ENCODE results near the gene TNFRSF12A.
A peak's percentile ranks its signal among the peaks of the same experiment; 100 is the strongest.

The TNFRSF12A gene

GRCh38 chr16:3026003-3026378 lies 5.8 kb downstream of the TNFRSF12A start:
- no peak for DNase-seq (ENCODE audit: low read depth)
- H3K4me3 ChIP-seq (ENCODE audit: low read depth, low read length): no peak overlapping the region
- no peak for TF ChIP-seq CTCF (conservative IDR thresholded peaks at IDR 0.05; ENCODE audit: low read depth, low read length)

GRCh38 chr16:3026609-3027488 lies 6.7 kb downstream of the TNFRSF12A start:
- DNase-seq (ENCODE audit: low read depth): no peak
- no peak overlapping the region for H3K4me3 ChIP-seq (ENCODE audit: low read depth, low read length)
- TF ChIP-seq CTCF (conservative IDR thresholded peaks at IDR 0.05; ENCODE audit: low read depth, low read length): no peak

DNA sequence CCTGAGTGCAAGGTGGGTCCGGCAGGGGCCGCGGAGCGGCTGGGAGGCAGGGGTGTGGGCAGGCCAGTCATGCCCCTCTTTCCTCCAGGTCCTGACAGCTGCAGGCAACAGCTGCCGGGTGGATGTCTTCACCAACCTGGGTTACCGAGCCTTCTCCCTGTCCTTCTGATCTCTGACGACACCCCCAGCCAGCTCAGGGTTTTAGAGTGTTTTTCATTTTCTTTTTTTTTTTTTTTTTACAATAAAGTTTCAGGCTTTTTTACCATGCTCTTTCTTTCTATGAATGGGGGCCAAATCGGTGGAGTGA lies 7.3 kb downstream of the TNFRSF12A start:
- no peak overlapping the region for H3K4me3 ChIP-seq (ENCODE audit: low read depth, low read length)
- TF ChIP-seq CTCF (conservative IDR thresholded peaks at IDR 0.05; ENCODE audit: low read depth, low read length): no peak
- no peak for DNase-seq (ENCODE audit: low read depth)

- peak; percentile 72 for TF ChIP-seq CTCF (conservative IDR thresholded peaks at IDR 0.05; ENCODE audit: low read depth, low read length)
- no peak overlapping the region for H3K4me3 ChIP-seq (ENCODE audit: low read depth, low read length)
- peak; percentile 81 for DNase-seq (ENCODE audit: low read depth)
Measured at GRCh38 chr16:3027983-3028715, 8.0 kb downstream of the TNFRSF12A start.

GRCh38 chr16:3028716-3029319 lies 8.7 kb downstream of the TNFRSF12A start:
- no peak for TF ChIP-seq CTCF (conservative IDR thresholded peaks at IDR 0.05; ENCODE audit: low read depth, low read length)
- no peak for DNase-seq (ENCODE audit: low read depth)
- H3K4me3 ChIP-seq (ENCODE audit: low read depth, low read length): no peak overlapping the region

DNA sequence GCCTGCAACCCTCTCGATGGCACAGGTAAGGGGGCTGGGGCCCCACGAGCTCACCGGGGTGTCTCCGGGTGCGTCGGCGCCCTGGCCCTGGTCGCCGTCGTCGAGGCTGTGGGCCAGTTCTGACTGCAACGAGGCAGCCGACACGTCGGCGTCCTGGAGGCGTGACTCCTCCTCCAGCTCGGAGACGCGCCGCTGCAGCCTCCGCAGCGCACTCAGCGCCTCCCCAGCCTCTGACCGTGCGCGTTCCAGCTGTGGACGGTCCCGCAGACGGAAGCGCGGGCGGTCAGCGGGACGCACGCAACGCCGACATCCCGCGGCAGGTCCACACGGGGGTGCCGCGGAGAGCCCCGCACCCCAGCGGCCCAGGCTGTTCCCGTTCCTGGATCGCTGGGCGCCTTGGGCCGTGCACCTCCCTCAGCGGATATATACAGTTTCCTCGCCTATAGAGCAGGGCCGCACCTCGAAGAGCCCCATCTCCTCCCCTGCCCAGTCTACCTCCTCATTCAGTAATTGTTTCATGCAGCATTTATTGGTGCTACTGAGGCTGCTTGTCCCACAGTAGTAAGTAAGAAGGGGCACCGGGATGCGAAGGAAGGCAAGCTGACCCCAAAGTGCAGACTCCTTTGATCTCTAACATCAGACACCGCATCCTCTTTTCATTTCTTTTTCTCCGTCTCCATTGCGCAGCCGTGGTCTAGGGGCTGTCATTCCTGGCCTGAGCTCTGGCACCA lies 9.5 kb downstream of the TNFRSF12A start:
- no peak for TF ChIP-seq CTCF (conservative IDR thresholded peaks at IDR 0.05; ENCODE audit: low read depth, low read length)
- peak overlapping the region; percentile 29 for H3K4me3 ChIP-seq (ENCODE audit: low read depth, low read length)
- peak; percentile 38 for DNase-seq (ENCODE audit: low read depth)
